ENCODE data around the gene DVL1. TPM values are rescaled to one million over a fixed set of nuclear protein-coding genes. Genes with fewer than 3 reads are reported as not detected.

DVL1 gene
- total and polyA plus RNA-seq, 9 of the 15 experiments (the other 6 are each of a cell fraction or from before 2014, with no cell fraction given), result 0.62 to 135 (median 24.3) TPM

DNA sequence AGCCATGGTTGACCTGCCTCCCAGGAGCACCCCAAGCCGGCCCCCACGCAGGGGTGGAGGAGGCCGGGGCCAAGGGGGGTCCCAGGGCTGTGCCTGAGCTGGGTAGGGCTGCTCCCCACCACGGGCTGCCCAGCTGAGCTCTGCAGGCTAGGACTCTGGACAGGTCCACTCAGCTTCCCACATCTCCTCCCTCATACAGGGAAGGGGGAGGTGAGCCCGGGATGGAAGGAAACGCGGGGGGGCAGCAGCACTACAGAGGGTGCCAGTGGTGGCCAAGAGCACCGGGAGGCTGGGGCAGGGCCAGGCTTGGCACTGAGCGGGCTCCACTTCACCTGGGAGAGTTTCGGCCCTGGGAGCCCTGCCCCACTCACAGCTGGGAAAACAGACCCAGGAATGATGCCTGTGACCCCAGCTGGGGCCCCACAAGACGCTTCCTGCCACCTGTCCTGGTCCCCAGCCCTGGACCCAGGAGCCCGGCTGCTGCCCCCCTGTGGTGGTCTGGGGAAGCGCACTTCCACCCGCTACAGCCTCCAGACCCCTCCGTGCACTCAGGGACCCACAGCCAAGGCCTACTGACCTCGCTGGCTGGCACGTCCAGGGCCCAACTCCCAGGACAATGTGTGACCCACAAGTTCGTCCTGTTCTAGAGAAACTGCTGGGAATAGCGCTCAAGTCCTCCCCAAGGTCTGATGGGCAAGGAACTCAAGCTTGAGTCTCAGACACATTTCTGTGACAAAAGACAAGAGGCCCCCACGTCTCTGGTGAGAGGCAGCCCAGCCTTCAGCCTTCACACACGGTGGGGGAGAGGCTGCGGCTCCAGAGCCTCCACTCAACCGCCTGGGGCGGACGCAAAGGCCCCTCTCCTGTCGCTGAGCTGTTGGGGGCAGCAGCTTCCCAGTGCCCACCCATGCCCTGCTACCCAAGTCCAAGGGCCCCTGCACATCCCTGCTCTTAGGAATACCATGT, 22.8 kb upstream of the DVL1 start (continued):
- TF ChIP-seq, protein P1, sequence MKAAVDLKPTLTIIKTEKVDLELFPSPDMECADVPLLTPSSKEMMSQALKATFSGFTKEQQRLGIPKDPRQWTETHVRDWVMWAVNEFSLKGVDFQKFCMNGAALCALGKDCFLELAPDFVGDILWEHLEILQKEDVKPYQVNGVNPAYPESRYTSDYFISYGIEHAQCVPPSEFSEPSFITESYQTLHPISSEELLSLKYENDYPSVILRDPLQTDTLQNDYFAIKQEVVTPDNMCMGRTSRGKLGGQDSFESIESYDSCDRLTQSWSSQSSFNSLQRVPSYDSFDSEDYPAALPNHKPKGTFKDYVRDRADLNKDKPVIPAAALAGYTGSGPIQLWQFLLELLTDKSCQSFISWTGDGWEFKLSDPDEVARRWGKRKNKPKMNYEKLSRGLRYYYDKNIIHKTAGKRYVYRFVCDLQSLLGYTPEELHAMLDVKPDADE (conservative IDR thresholded peaks at IDR 0.05; ENCODE audit: control insufficient read depth, low read depth, low read length), result 0 out of 2 replicates have a peak, but pooled peaks have one; percentile 48
- TF ChIP-seq TCF7 (IDR thresholded peaks at IDR 0.05; ENCODE audit: borderline replicate concordance) (no peak), NFE2L1 (tag; IDR thresholded peaks at IDR 0.05; ENCODE audit: borderline replicate concordance, low read depth) (no peak), CREBBP (IDR thresholded peaks at IDR 0.05; ENCODE audit: low read depth, low read length) (no peak), TCF7L2 (IDR thresholded peaks at IDR 0.05; ENCODE audit: low read depth, low read length) (no peak), KLF6 (CRISPR knock-in tag; IDR thresholded peaks at IDR 0.05; ENCODE audit: borderline replicate concordance) (no peak), PTBP1 (IDR thresholded peaks at IDR 0.05; ENCODE audit: low read depth, low read length) (no peak), ZNF282 (CRISPR knock-in tag; IDR thresholded peaks at IDR 0.05) (peak; percentile 30; the same call in 1 of the 2 replicates), PATZ1 (CRISPR knock-in tag; IDR thresholded peaks at IDR 0.05; ENCODE audit: borderline replicate concordance) (no peak), CSDE1 (IDR thresholded peaks at IDR 0.05) (no peak), ZNF511 (CRISPR knock-in tag; IDR thresholded peaks at IDR 0.05) (no peak), RB1 (IDR thresholded peaks at IDR 0.05; ENCODE audit: low read depth) (peak; percentile 71; the same call in 1 of the 2 replicates), RBFOX2 (IDR thresholded peaks at IDR 0.05; ENCODE audit: low read depth, low read length) (peak; percentile 69), VEZF1 (CRISPR knock-in tag; IDR thresholded peaks at IDR 0.05) (peak; percentile 55), EWSR1 (IDR thresholded peaks at IDR 0.05; ENCODE audit: borderline replicate concordance, low read depth, partially characterized antibody) (no peak), ZBTB8A (IDR thresholded peaks at IDR 0.05; ENCODE audit: partially characterized antibody) (no peak)
- TF ChIP-seq, protein P2, sequence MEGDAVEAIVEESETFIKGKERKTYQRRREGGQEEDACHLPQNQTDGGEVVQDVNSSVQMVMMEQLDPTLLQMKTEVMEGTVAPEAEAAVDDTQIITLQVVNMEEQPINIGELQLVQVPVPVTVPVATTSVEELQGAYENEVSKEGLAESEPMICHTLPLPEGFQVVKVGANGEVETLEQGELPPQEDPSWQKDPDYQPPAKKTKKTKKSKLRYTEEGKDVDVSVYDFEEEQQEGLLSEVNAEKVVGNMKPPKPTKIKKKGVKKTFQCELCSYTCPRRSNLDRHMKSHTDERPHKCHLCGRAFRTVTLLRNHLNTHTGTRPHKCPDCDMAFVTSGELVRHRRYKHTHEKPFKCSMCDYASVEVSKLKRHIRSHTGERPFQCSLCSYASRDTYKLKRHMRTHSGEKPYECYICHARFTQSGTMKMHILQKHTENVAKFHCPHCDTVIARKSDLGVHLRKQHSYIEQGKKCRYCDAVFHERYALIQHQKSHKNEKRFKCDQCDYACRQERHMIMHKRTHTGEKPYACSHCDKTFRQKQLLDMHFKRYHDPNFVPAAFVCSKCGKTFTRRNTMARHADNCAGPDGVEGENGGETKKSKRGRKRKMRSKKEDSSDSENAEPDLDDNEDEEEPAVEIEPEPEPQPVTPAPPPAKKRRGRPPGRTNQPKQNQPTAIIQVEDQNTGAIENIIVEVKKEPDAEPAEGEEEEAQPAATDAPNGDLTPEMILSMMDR (IDR thresholded peaks at IDR 0.05 in 2 of 3, conservative IDR thresholded peaks at IDR 0.05 in 1 of 3; ENCODE audit: insufficient read depth in 2 of 3, low read depth in 1 of 3, low read length in 3 of 3), result peak; percentile 83 to 97 (median 94)
- TF ChIP-seq, protein P3, sequence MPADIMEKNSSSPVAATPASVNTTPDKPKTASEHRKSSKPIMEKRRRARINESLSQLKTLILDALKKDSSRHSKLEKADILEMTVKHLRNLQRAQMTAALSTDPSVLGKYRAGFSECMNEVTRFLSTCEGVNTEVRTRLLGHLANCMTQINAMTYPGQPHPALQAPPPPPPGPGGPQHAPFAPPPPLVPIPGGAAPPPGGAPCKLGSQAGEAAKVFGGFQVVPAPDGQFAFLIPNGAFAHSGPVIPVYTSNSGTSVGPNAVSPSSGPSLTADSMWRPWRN (IDR thresholded peaks at IDR 0.05; ENCODE audit: low read depth), result no peak
